Smooth muscle cell (in vitro differentiated cells): ENCODE results near the gene LRRC14B. TPM values are rescaled to one million over a fixed set of nuclear protein-coding genes. Genes with fewer than 3 reads are reported as not detected.

Source experiments
- DNase-seq: peaks from one replicate; lab custom pipeline; 2025; ENCODE audit not compliant: unreplicated experiment; lab: John Stamatoyannopoulos, UW
- H2AFZ ChIP-seq: fragments of 200-600 bp; sonication (generic); 2 replicates; pipeline ENCODE4 v1.6.0; 2016; ENCODE audit warnings: antibody characterized with exemption, low read depth, mild to moderate bottlenecking
- H3F3A ChIP-seq: fragments of 200-600 bp; sonication (generic); 2 replicates; pipeline ENCODE4 v1.6.0; 2017; ENCODE audit warnings: antibody characterized with exemption, low read depth
- H3K27ac ChIP-seq: fragments of 200-600 bp; sonication (generic); 2 replicates; pipeline ENCODE4 v1.5.1; 2016; ENCODE audit warnings: low read depth, mild to moderate bottlenecking
- H3K27me3 ChIP-seq: fragments of 200-600 bp; sonication (generic); 2 replicates; pipeline ENCODE4 v1.6.1; 2016; ENCODE audit warnings: low read depth, mild to moderate bottlenecking
- H3K36me3 ChIP-seq: fragments of 200-600 bp; sonication (generic); 2 replicates; pipeline ENCODE4 v1.5.1; 2016; ENCODE audit warnings: low read depth
- H3K4me1 ChIP-seq: fragments of 200-600 bp; sonication (generic); 2 replicates; pipeline ENCODE4 v1.5.1; 2016; ENCODE audit warnings: low read depth
- H3K4me2 ChIP-seq: fragments of 200-600 bp; sonication (generic); 2 replicates; pipeline ENCODE4 v1.6.0; 2016; ENCODE audit warnings: mild to moderate bottlenecking
- H3K4me3 ChIP-seq: fragments of 200-600 bp; sonication (generic); 2 replicates; pipeline ENCODE4 v1.5.1; 2016; ENCODE audit warnings: mild to moderate bottlenecking
- H3K79me2 ChIP-seq: fragments of 200-600 bp; sonication (generic); 2 replicates; pipeline ENCODE4 v1.6.0; 2016; ENCODE audit warnings: low read depth, mild to moderate bottlenecking
- H3K9ac ChIP-seq: fragments of 200-600 bp; sonication (generic); 2 replicates; pipeline ENCODE4 v1.6.0; 2016; ENCODE audit warnings: low read depth
- H3K9me3 ChIP-seq: fragments of 200-600 bp; sonication (generic); replicated peaks from 2 replicates; pipeline ENCODE4 v1.5.1; 2016; ENCODE audit warnings: low read depth
- H4K20me1 ChIP-seq: fragments of 200-600 bp; sonication (generic); 2 replicates; pipeline ENCODE4 v1.6.0; 2016; ENCODE audit warnings: low read depth
- CTCF ChIP-seq: fragments of 200-600 bp; sonication (generic); IDR thresholded peaks from 2 replicates; pipeline ENCODE4 v1.5.1; 2017; ENCODE audit warnings: borderline replicate concordance, mild to moderate bottlenecking, antibody characterized with exemption; ENCODE audit not compliant: insufficient read depth, poor library complexity, severe bottlenecking
- WGBS: methylation state at CpG from one replicate; pipeline ENCODE4 v1.1.7; 2016; ENCODE audit warnings: low lambda C conversion rate; 5-methylcytosine and 5-hydroxymethylcytosine counted together
- polyA plus RNA-seq: library from polyadenylated mRNA; unstranded; fragments of >200 nt; fragmentation: Nextera tagmentation; extraction: Ambion mirVana; gene quantifications from 2 replicates; pipeline ENCODE4 v1.2.1, GENCODE V29; 2016
- total RNA-seq: library from RNA; depleted of rRNA; stranded (reverse); fragments of >200 nt; gene quantifications from 2 replicates; pipeline ENCODE4 v1.2.3, GENCODE V29; 2014

The LRRC14B gene
- total and polyA plus RNA-seq, 2 experiments from 2014 or later, result not detected

- Histone ChIP-seq H4K20me1 (no peaks in the 10 kb centered on the region), H3K4me3 (no peak overlapping the region), H3K36me3 (no peaks in the 10 kb centered on the region), H3K27ac (no peak overlapping the region), H3K9ac (no peak overlapping the region), H2AFZ (no peak overlapping the region), H3K4me1 (no peaks in the 10 kb centered on the region), H3K4me2 (no peak overlapping the region), H3F3A (no peaks in the 10 kb centered on the region), H3K9me3 (no peaks in the 10 kb centered on the region), H3K27me3 (no peaks in the 10 kb centered on the region), H3K79me2 (no peaks in the 10 kb centered on the region)
- DNase-seq, result no peak
- no peak for TF ChIP-seq CTCF
- WGBS, result 96% methylated on average over 12 of the region's 12 CpGs
These were observed 9.2 kb upstream of the LRRC14B start for GRCh38 chr5:182126-182525.

- no peak overlapping the region for H3K4me2 ChIP-seq
- no peaks in the 10 kb centered on the region for H3K9me3 ChIP-seq
- no peak overlapping the region for H3K4me3 ChIP-seq
- H4K20me1 ChIP-seq, result no peaks in the 10 kb centered on the region
- no peaks in the 10 kb centered on the region for H3K36me3 ChIP-seq
- H2AFZ ChIP-seq, result no peak overlapping the region
- no peak overlapping the region for H3K27ac ChIP-seq
- H3F3A ChIP-seq, result no peaks in the 10 kb centered on the region
- WGBS, result 67% methylated on average over 7 of the region's 7 CpGs
- no peak for DNase-seq
- H3K79me2 ChIP-seq, result no peaks in the 10 kb centered on the region
- TF ChIP-seq CTCF, result no peak
- no peaks in the 10 kb centered on the region for H3K27me3 ChIP-seq
- H3K9ac ChIP-seq, result no peak overlapping the region
- H3K4me1 ChIP-seq, result peaks cover 3% of the 10 kb centered on the region
These were observed 6.8 kb upstream of the LRRC14B start for GRCh38 chr5:184471-184870.

GRCh38 chr5:185095-186070, 5.9 kb upstream of the LRRC14B start:
- WGBS, result 64% methylated on average over 21 of the region's 21 CpGs
- Histone ChIP-seq H3K27me3 (no peaks in the 10 kb centered on the region), H3K4me3 (no peak overlapping the region), H3F3A (no peaks in the 10 kb centered on the region), H3K9me3 (no peaks in the 10 kb centered on the region), H3K27ac (no peak overlapping the region), H3K4me2 (peak overlapping the region; percentile 8), H2AFZ (no peak overlapping the region), H3K9ac (no peak overlapping the region), H3K36me3 (no peaks in the 10 kb centered on the region), H3K79me2 (no peaks in the 10 kb centered on the region), H4K20me1 (no peaks in the 10 kb centered on the region), H3K4me1 (peaks cover 3% of the 10 kb centered on the region)
- TF ChIP-seq CTCF, result no peak
- DNase-seq, result no peak
